Astrocyte (in vitro differentiated cells and primary cell): ENCODE data around the gene RSL24D1. TPM values are rescaled to one million over a fixed set of nuclear protein-coding genes. Genes with fewer than 3 reads are reported as not detected.
A peak's percentile ranks its signal among the peaks of the same experiment; 100 is the strongest.

ENCODE experiments used
- DNase-seq: peaks from one replicate; pipeline ENCODE4 v3.0.0-alpha.2; 2010; ENCODE audit warnings: low read depth
- FAIRE-seq: peaks from 2 replicates; lab custom pipeline; 2011; peaks lifted over from hg19 to GRCh38; lab: Jason Lieb, UNC
- H2AFZ ChIP-seq: 2 replicates; pipeline ENCODE4 v1.6.0; 2012; ENCODE audit warnings: low read depth, low read length, inconsistent platforms
- H3K27ac ChIP-seq: 2 replicates; pipeline ENCODE4 v1.5.1; 2011; ENCODE audit warnings: low read depth, low read length, inconsistent platforms
- H3K27me3 ChIP-seq: 2 replicates; pipeline ENCODE4 v1.6.0; 2011; ENCODE audit warnings: low read length, inconsistent platforms; ENCODE audit not compliant: insufficient read depth
- H3K36me3 ChIP-seq: 2 replicates; pipeline ENCODE4 v1.5.1; 2011; ENCODE audit warnings: low read length, inconsistent platforms; ENCODE audit not compliant: insufficient read depth
- H3K4me1 ChIP-seq: 2 replicates; pipeline ENCODE4 v1.5.1; 2011; ENCODE audit warnings: low read length, inconsistent platforms; ENCODE audit not compliant: insufficient read depth
- H3K4me2 ChIP-seq: 2 replicates; pipeline ENCODE4 v1.6.0; 2012; ENCODE audit warnings: low read length, inconsistent platforms
- H3K4me3 ChIP-seq: 2 replicates; pipeline ENCODE4 v1.5.1; 2011; ENCODE audit warnings: low read depth, mild to moderate bottlenecking, low read length, inconsistent platforms; ENCODE audit not compliant: insufficient read depth
- H3K79me2 ChIP-seq: 2 replicates; pipeline ENCODE4 v1.6.0; 2012; ENCODE audit warnings: mild to moderate bottlenecking, low read length, inconsistent platforms; ENCODE audit not compliant: insufficient read depth
- H3K9ac ChIP-seq: 2 replicates; pipeline ENCODE4 v1.6.0; 2012; ENCODE audit warnings: mild to moderate bottlenecking, low read length, inconsistent platforms
- H3K9me3 ChIP-seq: 2 replicates; pipeline ENCODE4 v1.5.1; 2012; ENCODE audit warnings: low read depth, mild to moderate bottlenecking, low read length, inconsistent platforms; ENCODE audit not compliant: insufficient read depth
- H4K20me1 ChIP-seq: 2 replicates; pipeline ENCODE4 v1.6.0; 2012; ENCODE audit warnings: low read length, inconsistent platforms; ENCODE audit not compliant: insufficient read depth
- H3K27ac Mint-ChIP-seq: one replicate; pipeline ENCODE4 v1.8.0; 2021; ENCODE audit warnings: mild to moderate bottlenecking, mixed read lengths; ENCODE audit not compliant: unreplicated experiment
- H3K27me3 Mint-ChIP-seq: one replicate; pipeline ENCODE4 v1.8.0; 2021; ENCODE audit warnings: low read depth, mixed read lengths; ENCODE audit not compliant: unreplicated experiment
- H3K36me3 Mint-ChIP-seq: one replicate; pipeline ENCODE4 v1.8.0; 2021; ENCODE audit warnings: low read depth, mixed read lengths; ENCODE audit not compliant: unreplicated experiment
- H3K4me1 Mint-ChIP-seq: one replicate; pipeline ENCODE4 v1.8.0; 2021; ENCODE audit warnings: low read depth, mixed read lengths; ENCODE audit not compliant: unreplicated experiment
- H3K4me3 Mint-ChIP-seq: one replicate; pipeline ENCODE4 v1.8.0; 2021; ENCODE audit warnings: mild to moderate bottlenecking, moderate library complexity, mixed read lengths; ENCODE audit not compliant: unreplicated experiment
- H3K9me3 Mint-ChIP-seq: one replicate; pipeline ENCODE4 v1.8.0; 2021; ENCODE audit warnings: mild to moderate bottlenecking, mixed read lengths; ENCODE audit not compliant: unreplicated experiment
- CTCF ChIP-seq: IDR thresholded peaks from 2 replicates; pipeline ENCODE4 v1.5.1; 2011; ENCODE audit warnings: low read depth, mild to moderate bottlenecking, inconsistent platforms, low read length, moderate library complexity; ENCODE audit not compliant: insufficient read depth
- EZH2 ChIP-seq: IDR thresholded peaks from 2 replicates; pipeline ENCODE4 v1.6.1; 2012; ENCODE audit warnings: mild to moderate bottlenecking, low read length, inconsistent platforms; ENCODE audit not compliant: insufficient read depth
- total RNA-seq: library from RNA; stranded (reverse); gene quantifications from 2 replicates; pipeline ENCODE4 v1.2.1, GENCODE V29; 2021

The RSL24D1 gene
- total RNA-seq, 1 donor from 2014 or later = 76.1 TPM

- H3K36me3 ChIP-seq = no peaks in the 10 kb centered on the region
- H3K4me3 ChIP-seq = no peak overlapping the region
- H2AFZ ChIP-seq = no peak overlapping the region
- no peaks in the 10 kb centered on the region for H3K27me3 ChIP-seq
- no peak overlapping the region for H3K27ac ChIP-seq
- no peaks in the 10 kb centered on the region for H3K79me2 ChIP-seq
- Mint-ChIP-seq H3K36me3 (peaks cover 2% of the 10 kb centered on the region), H3K9me3 (peaks cover 1% of the 10 kb centered on the region), H3K27ac (no peak overlapping the region), H3K4me1 (peaks cover 23% of the 10 kb centered on the region), H3K4me3 (no peak overlapping the region), H3K27me3 (no peaks in the 10 kb centered on the region)
- DNase-seq (no peak), FAIRE-seq (peak; percentile 79)
- no peak overlapping the region for H3K9ac ChIP-seq
- H3K4me2 ChIP-seq = no peak overlapping the region
- H4K20me1 ChIP-seq = no peaks in the 10 kb centered on the region
- peaks cover 14% of the 10 kb centered on the region for H3K4me1 ChIP-seq
- TF ChIP-seq EZH2 = no peak
- no peak for TF ChIP-seq CTCF
- no peaks in the 10 kb centered on the region for H3K9me3 ChIP-seq
These were observed 21.3 kb upstream of the RSL24D1 start for GRCh38 chr15:55218056-55218455.

GRCh38 chr15:55204464-55204863 is 7.7 kb upstream of the RSL24D1 start:
- Histone ChIP-seq H3K4me2 (no peak overlapping the region), H4K20me1 (no peaks in the 10 kb centered on the region), H3K27me3 (no peaks in the 10 kb centered on the region), H3K4me1 (no peaks in the 10 kb centered on the region), H3K27ac (no peak overlapping the region), H3K4me3 (no peak overlapping the region), H3K9ac (no peak overlapping the region), H3K79me2 (no peaks in the 10 kb centered on the region), H3K36me3 (peaks cover 3% of the 10 kb centered on the region), H3K9me3 (no peaks in the 10 kb centered on the region), H2AFZ (no peak overlapping the region)
- H3K27me3 Mint-ChIP-seq = no peaks in the 10 kb centered on the region
- peaks cover 3% of the 10 kb centered on the region for H3K36me3 Mint-ChIP-seq
- peaks cover 3% of the 10 kb centered on the region for H3K4me1 Mint-ChIP-seq
- no peak overlapping the region for H3K27ac Mint-ChIP-seq
- DNase-seq (no peak), FAIRE-seq (no peak)
- TF ChIP-seq EZH2 (no peak), CTCF (no peak)
- H3K9me3 Mint-ChIP-seq = no peaks in the 10 kb centered on the region
- no peak overlapping the region for H3K4me3 Mint-ChIP-seq

- Histone ChIP-seq H2AFZ (no peak overlapping the region), H3K79me2 (no peaks in the 10 kb centered on the region), H3K9ac (no peak overlapping the region), H3K27me3 (no peaks in the 10 kb centered on the region), H3K36me3 (peaks cover 3% of the 10 kb centered on the region), H4K20me1 (no peaks in the 10 kb centered on the region), H3K4me1 (no peaks in the 10 kb centered on the region), H3K9me3 (no peaks in the 10 kb centered on the region), H3K27ac (no peak overlapping the region), H3K4me3 (no peak overlapping the region), H3K4me2 (no peak overlapping the region)
- Mint-ChIP-seq H3K9me3 (no peaks in the 10 kb centered on the region), H3K27ac (no peak overlapping the region), H3K4me1 (peaks cover 3% of the 10 kb centered on the region), H3K4me3 (no peak overlapping the region), H3K27me3 (no peaks in the 10 kb centered on the region), H3K36me3 (peaks cover 3% of the 10 kb centered on the region)
- no peak for FAIRE-seq
- no peak for DNase-seq
- TF ChIP-seq EZH2 (no peak), CTCF (no peak)
These were observed 5.5 kb upstream of the RSL24D1 start for GRCh38 chr15:55202206-55202605.
